ENCODE data around the gene FBXL20. TPM values are rescaled to one million over a fixed set of nuclear protein-coding genes. Genes with fewer than 3 reads are reported as not detected.

The FBXL20 gene
- polyA plus RNA-seq, 1 of the 3 experiments (the other 2 are of a cell fraction), result 2.2 TPM

DNA sequence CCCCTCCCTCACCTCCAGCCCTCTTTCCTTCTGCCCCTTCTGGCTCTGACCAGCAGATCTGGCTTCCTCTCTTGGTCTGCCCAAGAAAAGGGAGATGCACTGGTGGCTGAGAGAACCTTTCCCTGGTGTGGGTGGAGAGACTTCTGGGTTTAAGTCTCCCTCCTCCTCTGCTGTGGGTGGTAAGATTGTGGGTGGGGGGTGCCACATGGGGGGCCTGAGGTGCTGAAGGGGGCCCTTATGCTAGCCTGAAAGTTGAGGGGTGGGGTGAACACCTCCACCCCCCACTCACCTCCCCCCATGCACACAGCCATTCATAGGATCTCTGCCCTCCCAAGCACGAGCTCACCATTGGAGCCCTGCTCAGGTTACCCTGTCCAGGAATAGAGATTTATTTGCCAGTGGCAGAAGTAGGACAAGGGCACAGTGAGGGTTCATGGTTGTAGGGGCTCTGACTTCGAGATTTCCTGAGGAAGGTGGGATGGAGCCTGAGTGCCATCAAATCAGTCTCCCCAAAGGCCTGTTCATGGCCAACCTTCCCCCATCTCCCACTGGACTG is 174.0 kb downstream of the FBXL20 start:
- no peaks in the 10 kb centered on the region for H3K9me2 ChIP-seq
- no CpG with 5 or more reads among the region's 2 CpGs for WGBS (ENCODE audit: low lambda C conversion rate)
- H3K27ac ChIP-seq (ENCODE audit: low read depth in 2 of 2, low read length in 1 of 2), result no peak overlapping the region
- no peaks in the 10 kb centered on the region for H3K9me3 ChIP-seq
- H3K4me1 ChIP-seq (ENCODE audit: control insufficient read depth in 1 of 2, insufficient read depth in 2 of 2, low read depth in 1 of 2, low read length in 1 of 2), result peaks cover 8 to 23% of the 10 kb centered on the region in 2 experiments; a peak in 2 of 4 replicates
- peaks cover 6% of the 10 kb centered on the region for H3F3A ChIP-seq (replicated peaks; ENCODE audit: insufficient read depth)
- H2AFZ ChIP-seq (ENCODE audit: low read depth), result no peak overlapping the region
- DNase-seq, result no peak
- H3K4me3 ChIP-seq (ENCODE audit: low read depth in 2 of 2, low read length in 1 of 2), result no peak overlapping the region
- no peak overlapping the region for H3K9ac ChIP-seq
- no peaks in the 10 kb centered on the region for H3K36me3 ChIP-seq (replicated peaks in 1 of 2; ENCODE audit: control insufficient read depth in 1 of 2, insufficient read depth in 2 of 2, low read length in 1 of 2)
- H4K20me1 ChIP-seq (ENCODE audit: insufficient read depth), result no peaks in the 10 kb centered on the region
- no peak for TF ChIP-seq GATA2 (CRISPR knock-in tag; IDR thresholded peaks at IDR 0.05)
- TF ChIP-seq NRF1 (IDR thresholded peaks at IDR 0.05; ENCODE audit: low read depth, low read length), result no peak
- TF ChIP-seq EP300 (IDR thresholded peaks at IDR 0.05; ENCODE audit: borderline replicate concordance in 1 of 2, low read depth in 1 of 2, low read length in 1 of 2), result no peak
- TF ChIP-seq, protein P1, sequence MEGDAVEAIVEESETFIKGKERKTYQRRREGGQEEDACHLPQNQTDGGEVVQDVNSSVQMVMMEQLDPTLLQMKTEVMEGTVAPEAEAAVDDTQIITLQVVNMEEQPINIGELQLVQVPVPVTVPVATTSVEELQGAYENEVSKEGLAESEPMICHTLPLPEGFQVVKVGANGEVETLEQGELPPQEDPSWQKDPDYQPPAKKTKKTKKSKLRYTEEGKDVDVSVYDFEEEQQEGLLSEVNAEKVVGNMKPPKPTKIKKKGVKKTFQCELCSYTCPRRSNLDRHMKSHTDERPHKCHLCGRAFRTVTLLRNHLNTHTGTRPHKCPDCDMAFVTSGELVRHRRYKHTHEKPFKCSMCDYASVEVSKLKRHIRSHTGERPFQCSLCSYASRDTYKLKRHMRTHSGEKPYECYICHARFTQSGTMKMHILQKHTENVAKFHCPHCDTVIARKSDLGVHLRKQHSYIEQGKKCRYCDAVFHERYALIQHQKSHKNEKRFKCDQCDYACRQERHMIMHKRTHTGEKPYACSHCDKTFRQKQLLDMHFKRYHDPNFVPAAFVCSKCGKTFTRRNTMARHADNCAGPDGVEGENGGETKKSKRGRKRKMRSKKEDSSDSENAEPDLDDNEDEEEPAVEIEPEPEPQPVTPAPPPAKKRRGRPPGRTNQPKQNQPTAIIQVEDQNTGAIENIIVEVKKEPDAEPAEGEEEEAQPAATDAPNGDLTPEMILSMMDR (IDR thresholded peaks at IDR 0.05), result no peak
- no peak for TF ChIP-seq MXI1 (IDR thresholded peaks at IDR 0.05; ENCODE audit: low read depth, low read length)
- no peak for TF ChIP-seq MEF2A (IDR thresholded peaks at IDR 0.05; ENCODE audit: borderline replicate concordance, low read depth)
- no peak for TF ChIP-seq YY1 (IDR thresholded peaks at IDR 0.05; ENCODE audit: low read depth)
- no peak for TF ChIP-seq FOXJ3 (CRISPR knock-in tag; IDR thresholded peaks at IDR 0.05)
- TF ChIP-seq, protein P2, sequence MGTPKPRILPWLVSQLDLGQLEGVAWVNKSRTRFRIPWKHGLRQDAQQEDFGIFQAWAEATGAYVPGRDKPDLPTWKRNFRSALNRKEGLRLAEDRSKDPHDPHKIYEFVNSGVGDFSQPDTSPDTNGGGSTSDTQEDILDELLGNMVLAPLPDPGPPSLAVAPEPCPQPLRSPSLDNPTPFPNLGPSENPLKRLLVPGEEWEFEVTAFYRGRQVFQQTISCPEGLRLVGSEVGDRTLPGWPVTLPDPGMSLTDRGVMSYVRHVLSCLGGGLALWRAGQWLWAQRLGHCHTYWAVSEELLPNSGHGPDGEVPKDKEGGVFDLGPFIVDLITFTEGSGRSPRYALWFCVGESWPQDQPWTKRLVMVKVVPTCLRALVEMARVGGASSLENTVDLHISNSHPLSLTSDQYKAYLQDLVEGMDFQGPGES (IDR thresholded peaks at IDR 0.05; ENCODE audit: low read depth, low read length), result no peak
- no peak for TF ChIP-seq TAF1 (IDR thresholded peaks at IDR 0.05; ENCODE audit: borderline replicate concordance, low read depth, low read length)
- TF ChIP-seq TCF12 (IDR thresholded peaks at IDR 0.05), result no peak
- TF ChIP-seq RXRA (IDR thresholded peaks at IDR 0.05; ENCODE audit: borderline replicate concordance, low read depth), result no peak
- no peaks in the 10 kb centered on the region for H3K27me3 ChIP-seq (ENCODE audit: insufficient read depth)
- CTCF ChIA-PET, result interaction anchor here (0.6 to 14.3 kb wide), 2 partner anchors 17 to 1841 kb away, joined by 4 to 207 read pairs; no protein-coding TSS in a partner anchor
- no peak overlapping the region for H3K4me2 ChIP-seq
- POLR2A ChIA-PET, result no interaction called here
- H3K79me2 ChIP-seq (ENCODE audit: insufficient read depth), result no peaks in the 10 kb centered on the region

DNA sequence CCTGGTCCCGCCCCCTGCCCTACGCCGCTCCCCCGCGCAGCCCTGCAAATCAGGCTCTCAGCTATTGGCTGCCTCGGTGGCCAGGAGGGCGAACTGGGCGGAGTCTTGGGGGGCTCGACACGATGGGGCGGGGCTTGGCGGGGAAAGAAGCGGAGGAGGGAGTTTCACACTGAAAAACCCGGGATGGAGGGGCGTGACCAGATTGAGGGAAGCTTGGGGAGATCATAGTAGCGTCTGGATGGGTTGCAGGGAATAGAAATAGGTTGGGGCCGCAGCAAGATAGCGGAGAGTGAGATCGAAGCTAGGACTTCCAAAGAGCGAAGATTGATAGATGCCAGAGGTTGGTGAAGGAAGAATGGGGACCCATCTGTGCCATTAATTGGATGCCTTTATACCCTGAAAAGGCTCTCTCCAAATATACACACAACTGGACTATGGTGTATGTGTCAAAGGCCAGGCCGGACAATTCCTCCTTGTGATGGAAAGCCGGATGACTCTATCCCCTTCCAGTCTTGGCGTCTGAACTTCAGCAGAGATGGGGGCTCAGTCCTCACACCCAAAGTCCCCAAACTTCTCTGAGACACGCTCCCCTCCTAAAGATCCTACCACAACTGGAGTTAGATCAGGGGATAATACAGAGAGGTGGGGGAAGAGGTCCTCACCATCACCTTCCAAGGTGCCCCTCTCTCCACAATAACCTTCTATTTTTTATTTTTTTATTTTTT is 175.3 kb downstream of the FBXL20 start:
- 11% methylated on average over 22 of the region's 24 CpGs for WGBS (ENCODE audit: low lambda C conversion rate)
- TF ChIP-seq NRF1 (IDR thresholded peaks at IDR 0.05; ENCODE audit: low read depth, low read length), result peak; percentile 60
- no peak for TF ChIP-seq RCOR1 (IDR thresholded peaks at IDR 0.05; ENCODE audit: low read length)
- CTCF ChIA-PET, result interaction anchor here (0.8 to 14.3 kb wide), 6 partner anchors 9 to 45 kb away, joined by 3 to 207 read pairs (median 5); no protein-coding TSS in a partner anchor
- Histone ChIP-seq H3K9me3 (no peaks in the 10 kb centered on the region), H4K20me1 (ENCODE audit: insufficient read depth) (no peaks in the 10 kb centered on the region), H3K4me3 (ENCODE audit: low read depth in 2 of 2, low read length in 1 of 2) (peak overlapping the region; percentile 50 to 55), H3K27me3 (ENCODE audit: insufficient read depth) (no peaks in the 10 kb centered on the region), H3K79me2 (ENCODE audit: insufficient read depth) (no peaks in the 10 kb centered on the region), H3K4me2 (peak overlapping the region; percentile 70), H2AFZ (ENCODE audit: low read depth) (no peak overlapping the region), H3K4me1 (ENCODE audit: control insufficient read depth in 1 of 2, insufficient read depth in 2 of 2, low read depth in 1 of 2, low read length in 1 of 2) (peaks cover 8 to 14% of the 10 kb centered on the region in 2 experiments; a peak in 2 of 4 replicates), H3K36me3 (replicated peaks in 1 of 2; ENCODE audit: control insufficient read depth in 1 of 2, insufficient read depth in 2 of 2, low read length in 1 of 2) (no peaks in the 10 kb centered on the region), H3K9me2 (no peaks in the 10 kb centered on the region), H3K9ac (no peak overlapping the region), H3F3A (replicated peaks; ENCODE audit: insufficient read depth) (peaks cover 6% of the 10 kb centered on the region), H3K27ac (ENCODE audit: low read depth in 2 of 2, low read length in 1 of 2) (no peak overlapping the region)
- DNase-seq, result peak; percentile 98
- POLR2A ChIA-PET, result interaction anchor here (0.6 to 1.2 kb wide), 4 partner anchors 10 to 372 kb away, joined by 3 to 6 read pairs (median 3); partner anchors contain the start of genes RPL19 and RPL23

All from SK-N-SH (cell line).